HepG2 (cell line): ENCODE data around the gene CDK3. TPM values are rescaled to one million over a fixed set of nuclear protein-coding genes. Genes with fewer than 3 reads are reported as not detected.

Source experiments
- ARID5B ChIP-seq: IDR thresholded peaks from 2 replicates; pipeline ENCODE4 v1.4.0; 2020; ENCODE audit warnings: mild to moderate bottlenecking, missing genetic modification reagents
- CENPX ChIP-seq: sonication (generic); formaldehyde crosslinking; IDR thresholded peaks from 2 replicates; pipeline ENCODE4 v1.9.0; 2021; ENCODE audit warnings: mild to moderate bottlenecking, missing genetic modification reagents, moderate library complexity
- CTCF ChIP-seq: sonication (generic); formaldehyde crosslinking; IDR thresholded peaks from 2 replicates; pipeline ENCODE4 v1.5.0; 2020; ENCODE audit warnings: mild to moderate bottlenecking, missing genetic modification reagents, moderate library complexity
- ESRRA ChIP-seq: sonication (generic); formaldehyde crosslinking; IDR thresholded peaks from 2 replicates; pipeline ENCODE4 v1.5.1; 2020; ENCODE audit warnings: mild to moderate bottlenecking, low read depth, missing genetic modification reagents
- HIVEP1 ChIP-seq: sonication (generic); formaldehyde crosslinking; IDR thresholded peaks from 2 replicates; pipeline ENCODE4 v1.4.0; 2020; ENCODE audit warnings: mild to moderate bottlenecking, missing genetic modification reagents
- JUND ChIP-seq: sonication (generic); formaldehyde crosslinking; IDR thresholded peaks from 2 replicates; pipeline ENCODE4 v1.8.0; 2022; ENCODE audit warnings: mild to moderate bottlenecking, missing genetic modification reagents
- MXD4 ChIP-seq: IDR thresholded peaks from 2 replicates; pipeline ENCODE4 v1.6.1; 2016; ENCODE audit warnings: mild to moderate bottlenecking, missing biosample characterization, missing genetic modification reagents
- MZF1 ChIP-seq: sonication (generic); formaldehyde crosslinking; IDR thresholded peaks from 2 replicates; pipeline ENCODE4 v1.8.1; 2023; ENCODE audit warnings: mild to moderate bottlenecking, missing genetic modification reagents, borderline replicate concordance
- PPARG ChIP-seq: conservative IDR thresholded peaks from 2 replicates; pipeline ENCODE4 v1.6.1; 2016; ENCODE audit warnings: missing biosample characterization, missing genetic modification reagents
- PREB ChIP-seq: sonication (generic); formaldehyde crosslinking; IDR thresholded peaks from 2 replicates; pipeline ENCODE4 v1.4.0; 2020; ENCODE audit warnings: missing genetic modification reagents
- RAD51 ChIP-seq: fragments of 450-650 bp; IDR thresholded peaks from 2 replicates; pipeline ENCODE4 v1.6.1; 2016; ENCODE audit warnings: borderline replicate concordance
- SPEN ChIP-seq: sonication (generic); formaldehyde crosslinking; IDR thresholded peaks from 2 replicates; pipeline ENCODE4 v1.5.1; 2020; ENCODE audit warnings: low read depth, mild to moderate bottlenecking, missing genetic modification reagents
- TRIM22 ChIP-seq: fragments of 450-650 bp; IDR thresholded peaks from 2 replicates; pipeline ENCODE4 v1.6.1; 2017
- ZBTB25 ChIP-seq: IDR thresholded peaks from 2 replicates; pipeline ENCODE4 v1.6.1; 2018; ENCODE audit warnings: missing genetic modification reagents
- ZFP91 ChIP-seq: sonication (generic); formaldehyde crosslinking; IDR thresholded peaks from 2 replicates; pipeline ENCODE4 v1.9.0; 2022; ENCODE audit warnings: missing genetic modification reagents, mild to moderate bottlenecking, borderline replicate concordance
- ZNF234 ChIP-seq: sonication (generic); formaldehyde crosslinking; conservative IDR thresholded peaks from 2 replicates; pipeline ENCODE4 v1.5.1; 2020; ENCODE audit warnings: mild to moderate bottlenecking, missing genetic modification reagents
- ZNF589 ChIP-seq: sonication (generic); formaldehyde crosslinking; conservative IDR thresholded peaks from 2 replicates; pipeline ENCODE4 v1.8.0; 2022; ENCODE audit warnings: mild to moderate bottlenecking, moderate library complexity, missing genetic modification reagents
- ZNF746 ChIP-seq: sonication (generic); formaldehyde crosslinking; IDR thresholded peaks from 2 replicates; pipeline ENCODE4 v1.8.0; 2022; ENCODE audit warnings: mild to moderate bottlenecking, missing genetic modification reagents
- ZNF761 ChIP-seq: sonication (generic); formaldehyde crosslinking; conservative IDR thresholded peaks from 2 replicates; pipeline ENCODE4 v1.4.0; 2020; ENCODE audit warnings: mild to moderate bottlenecking, missing genetic modification reagents
- ZSCAN29 ChIP-seq: sonication (generic); formaldehyde crosslinking; conservative IDR thresholded peaks from 2 replicates; pipeline ENCODE4 v1.4.0; 2020; ENCODE audit warnings: mild to moderate bottlenecking, missing genetic modification reagents
- polyA plus RNA-seq, 8 experiments: library from polyadenylated mRNA; depleted of rRNA in 3 of 8; stranded (reverse) in 7 of 8; unstranded in 1 of 8; fragments of >200 nt; fragmentation: Illumina TruSeq in 4 of 8; extraction: Trizol in 4 of 8; gene quantifications; 2 replicates each; pipeline versions ENCODE4 v1.2.1 to v1.2.3, GENCODE V29; 2011 to 2016; ENCODE audit warnings: low read depth in 4 of 8, missing spikeins in 1 of 8, mixed read lengths in 1 of 8; ENCODE audit not compliant: insufficient read depth in 1 of 8
- total RNA-seq, 5 experiments: library from RNA; depleted of rRNA; stranded (reverse); fragments of >200 nt; fragmentation: Illumina TruSeq; extraction: Trizol; gene quantifications; 2 replicates each; pipeline ENCODE4 v1.2.3, GENCODE V29; 2016; ENCODE audit warnings: low read depth in 1 of 5

CDK3 gene
- total and polyA plus RNA-seq, 2 of the 13 experiments (the other 11 are each of a cell fraction or from before 2014, with no cell fraction given): 5.8 to 11.4 TPM

GRCh38 chr17:75998327-75998795, 2.3 kb upstream of the CDK3 start (continued):
- 0 out of 2 replicates have a peak, but pooled peaks have one; percentile 8 for TF ChIP-seq CTCF (CRISPR knock-in tag)
- TF ChIP-seq PREB (CRISPR knock-in tag): no peak
- TF ChIP-seq SPEN: 0 out of 2 replicates have a peak, but pooled peaks have one; percentile 20
- peak; percentile 99 for TF ChIP-seq ZSCAN29 (CRISPR knock-in tag)
- TF ChIP-seq ZNF589 (CRISPR knock-in tag): no peak
- peak; percentile 7; the same call in 1 of the 2 replicates for TF ChIP-seq ARID5B (CRISPR knock-in tag)
- no peak; the same call in 1 of the 2 replicates for TF ChIP-seq ESRRA (CRISPR knock-in tag)
- no peak for TF ChIP-seq ZBTB25 (CRISPR knock-in tag)
- no peak for TF ChIP-seq MXD4 (CRISPR knock-in tag)
- TF ChIP-seq TRIM22: no peak
- TF ChIP-seq ZNF746 (CRISPR knock-in tag): no peak
- no peak for TF ChIP-seq HIVEP1
- no peak for TF ChIP-seq RAD51
- 0 out of 2 replicates have a peak, but pooled peaks have one; percentile 60 for TF ChIP-seq ZNF761
- TF ChIP-seq CENPX: no peak
- TF ChIP-seq PPARG: peak; percentile 94
- no peak for TF ChIP-seq JUND (CRISPR knock-in tag)
- no peak for TF ChIP-seq ZFP91 (CRISPR knock-in tag)
- TF ChIP-seq ZNF234 (CRISPR knock-in tag): no peak
- TF ChIP-seq MZF1 (CRISPR knock-in tag): no peak
